GM12891 (cell line): ENCODE data around the gene CPLX3.

Experiments used
- PAX5 ChIP-seq: IDR thresholded peaks from 2 replicates; pipeline ENCODE4 v1.6.1; 2011; ENCODE audit warnings: low read length, moderate library complexity, mild to moderate bottlenecking; ENCODE audit not compliant: insufficient read depth, severe bottlenecking
- POLR2A ChIP-seq: IDR thresholded peaks from 2 replicates; pipeline ENCODE4 v1.6.1; 2011; ENCODE audit warnings: low read depth, low read length, control low read depth
- POLR2AphosphoS5 ChIP-seq: IDR thresholded peaks from 2 replicates; pipeline ENCODE4 v1.6.1; 2011; ENCODE audit warnings: low read depth, low read length, control low read depth
- POU2F2 ChIP-seq: IDR thresholded peaks from 2 replicates; pipeline ENCODE4 v1.6.1; 2011; ENCODE audit warnings: low read depth, mild to moderate bottlenecking, control low read depth, low read length, moderate library complexity
- SPI1 ChIP-seq: IDR thresholded peaks from 2 replicates; pipeline ENCODE4 v1.6.1; 2011; ENCODE audit warnings: low read depth, low read length, control low read depth
- TAF1 ChIP-seq: IDR thresholded peaks from 2 replicates; pipeline ENCODE4 v1.6.1; 2011; ENCODE audit warnings: low read depth, low read length, control low read depth

DNA sequence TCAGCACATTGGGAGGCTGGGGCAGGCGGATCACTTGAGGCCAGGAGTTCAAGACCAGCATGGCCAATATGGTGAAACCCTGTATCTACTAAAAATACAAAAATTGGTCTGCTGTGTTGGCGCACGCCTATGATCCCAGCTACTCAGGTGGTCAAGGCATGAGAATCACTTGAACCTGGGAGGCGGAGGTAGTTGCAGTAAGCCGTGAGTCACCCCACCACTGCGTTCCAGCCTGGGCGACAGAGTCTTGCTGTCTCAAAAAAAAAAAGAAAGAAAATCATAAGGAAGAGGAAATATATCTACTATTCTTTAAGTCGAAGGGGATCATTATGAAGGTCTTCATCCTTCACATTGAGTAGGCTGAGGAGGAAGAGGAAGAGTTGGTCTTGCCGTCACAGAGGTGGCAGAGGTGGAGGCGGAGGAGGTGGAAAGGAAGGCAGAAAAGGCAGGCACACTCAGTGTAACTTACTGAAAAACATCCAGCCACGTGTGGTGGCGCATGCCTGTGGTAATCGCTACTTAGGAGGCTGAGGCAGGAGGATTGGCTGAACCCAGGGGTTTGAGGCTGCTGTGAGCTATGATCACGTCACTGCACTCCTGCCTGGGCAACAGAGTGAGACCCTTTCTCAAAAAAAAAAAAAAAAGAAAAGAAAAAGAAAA lies 30.3 kb upstream of the CPLX3 start:
- TF ChIP-seq POLR2AphosphoS5 = no peak
- no peak for TF ChIP-seq POLR2A
- TF ChIP-seq TAF1 = no peak
- no peak for TF ChIP-seq SPI1
- no peak for TF ChIP-seq PAX5
- no peak for TF ChIP-seq POU2F2
